HG03045 (cell line): ENCODE measurements around the gene KCNQ5.
A peak's percentile ranks its signal among the peaks of the same experiment; 100 is the strongest.

Experiments used
- ATAC-seq: cut with Tn5 transposase; IDR thresholded peaks from one replicate; pipeline ENCODE4 v1.9.1; 2021; ENCODE audit warnings: mild to moderate bottlenecking, moderate library complexity; ENCODE audit not compliant: unreplicated experiment

KCNQ5 gene

DNA sequence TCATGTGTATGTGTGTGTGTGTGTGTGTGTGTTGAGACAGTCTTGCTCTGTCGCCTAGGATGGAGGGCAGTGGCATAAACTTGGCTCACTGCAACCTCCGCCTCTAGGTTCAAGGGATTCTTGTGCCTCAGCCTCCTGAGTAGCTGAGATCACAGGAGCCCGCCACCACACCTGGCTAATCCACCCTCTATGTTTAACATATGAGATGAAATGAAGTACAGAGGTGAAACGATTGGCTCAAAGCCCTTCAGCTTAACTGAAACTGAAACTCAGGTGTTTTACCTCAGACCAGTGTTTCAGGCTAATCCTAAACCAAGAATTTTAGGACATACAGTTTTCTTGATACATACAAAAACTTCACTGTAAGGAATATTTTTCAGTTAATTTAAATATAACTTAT lies 167.3 kb downstream of the KCNQ5 start:
- ATAC-seq = no peak

DNA sequence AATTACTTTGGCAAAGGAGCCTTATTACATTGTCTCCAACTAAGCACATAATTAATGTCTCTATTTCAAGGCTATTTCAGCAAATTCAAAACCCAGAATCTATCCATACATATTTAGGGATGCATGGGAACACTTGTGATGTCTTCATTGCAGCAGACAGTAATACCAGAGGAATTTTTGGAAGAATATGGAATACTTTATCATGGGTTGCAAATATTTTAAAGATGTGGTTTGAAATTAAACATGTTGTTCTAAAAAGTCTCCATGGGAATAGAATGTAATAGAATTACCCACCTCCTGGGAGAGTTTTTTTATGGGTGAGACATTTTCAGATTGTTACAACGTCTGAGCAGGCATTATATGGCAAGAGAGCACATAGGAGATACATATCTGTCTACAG lies 170.8 kb downstream of the KCNQ5 start:
- ATAC-seq = no peak

DNA sequence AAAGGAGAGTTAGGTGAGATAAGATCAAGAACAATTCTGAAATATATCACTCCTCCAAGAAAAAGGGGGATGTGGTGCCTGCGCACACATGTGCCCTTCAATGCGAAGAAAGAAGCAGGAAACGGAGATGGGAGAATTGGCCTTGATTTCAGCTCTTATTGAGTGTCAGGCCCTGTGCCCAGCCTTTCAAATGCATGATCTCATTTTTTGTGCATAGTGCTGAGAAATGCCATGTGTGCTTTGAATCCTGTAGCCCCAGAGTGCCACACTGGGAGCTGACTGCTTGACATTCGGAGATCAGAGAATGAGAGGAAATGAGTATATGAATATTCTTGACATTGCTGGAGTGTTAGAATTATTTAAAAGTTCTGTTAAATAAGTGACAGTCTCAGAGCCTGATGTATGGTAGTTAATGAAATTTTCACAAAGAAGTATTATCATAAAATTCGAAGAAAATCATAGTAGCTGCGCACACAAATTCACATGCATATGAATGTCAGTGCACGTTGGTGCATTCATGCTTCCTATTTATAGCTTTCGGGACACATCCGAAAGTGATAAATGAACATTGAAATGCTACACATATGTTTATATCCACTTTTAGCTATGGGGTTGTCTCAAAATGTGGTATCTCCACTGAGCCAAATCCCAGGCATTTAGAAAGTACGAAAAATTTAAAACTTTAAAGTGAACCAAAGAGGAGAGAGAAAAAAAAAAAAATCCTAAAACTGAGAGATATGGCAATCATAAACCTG lies 172.0 kb downstream of the KCNQ5 start:
- ATAC-seq = no peak

- ATAC-seq = no peak
Observed at GRCh38 chr6:72798196-72798595, 176.3 kb downstream of the KCNQ5 start.

GRCh38 chr6:72809746-72810379 lies 188.0 kb downstream of the KCNQ5 start:
- no peak for ATAC-seq

GRCh38 chr6:72810571-72811280 lies 188.9 kb downstream of the KCNQ5 start:
- ATAC-seq = no peak

DNA sequence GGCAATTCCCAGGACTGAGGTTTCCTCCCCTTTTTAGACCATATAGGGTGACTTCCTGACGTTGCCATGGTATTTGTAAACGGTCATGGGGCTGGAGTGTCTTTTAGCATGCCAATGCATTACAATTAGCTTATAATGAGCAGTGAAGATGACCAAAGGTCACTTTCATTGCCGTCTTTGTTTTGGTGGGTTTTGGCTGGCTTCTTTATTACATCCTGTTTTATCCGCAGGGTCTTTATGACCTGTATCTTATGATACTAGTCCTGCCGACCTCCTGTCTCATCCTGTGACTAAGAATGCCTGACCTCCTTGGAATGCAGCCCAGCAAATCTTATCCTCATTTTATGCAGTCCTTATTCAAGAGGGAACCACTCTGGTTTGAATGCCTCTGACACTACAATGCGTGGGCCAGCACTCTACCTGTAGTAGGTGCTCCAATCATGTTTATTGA lies 190.1 kb downstream of the KCNQ5 start:
- no peak for ATAC-seq

DNA sequence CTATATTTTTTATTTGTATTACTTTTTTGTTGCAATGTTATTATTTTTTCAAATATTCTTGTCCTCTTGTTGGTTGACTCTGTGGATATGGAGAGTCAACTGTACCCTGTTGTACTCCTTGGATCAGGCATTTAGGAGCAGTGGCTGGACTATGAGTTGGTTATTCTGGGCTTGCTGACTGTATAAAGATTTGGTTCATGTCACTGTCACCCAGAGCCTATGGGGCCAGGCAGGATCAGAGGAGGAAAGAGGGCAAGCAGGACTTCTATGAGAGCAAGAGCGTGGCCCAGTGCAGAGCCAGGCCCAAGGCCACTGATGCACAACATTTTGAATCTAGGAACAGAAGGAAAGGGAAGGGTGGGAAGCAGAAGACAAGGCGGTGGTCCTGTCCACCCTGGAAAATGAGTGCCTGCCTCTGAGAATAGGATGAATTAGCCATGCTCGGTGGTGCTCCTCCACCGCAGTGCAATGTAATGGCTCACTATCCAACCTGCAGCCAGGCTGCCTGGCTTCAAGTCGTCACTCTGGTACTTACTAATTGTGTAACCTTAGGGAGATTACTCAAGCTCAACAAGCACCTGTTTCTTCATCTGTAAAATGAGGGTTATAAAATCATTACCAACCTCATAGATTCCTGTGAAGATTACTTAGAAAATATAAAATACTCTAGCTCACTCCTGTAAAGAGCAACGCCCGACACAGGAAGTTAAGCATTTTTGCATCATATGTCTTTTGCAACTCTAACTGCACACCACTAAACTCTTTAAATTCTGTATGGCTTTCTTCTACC lies 192.1 kb downstream of the KCNQ5 start:
- no peak for ATAC-seq

DNA sequence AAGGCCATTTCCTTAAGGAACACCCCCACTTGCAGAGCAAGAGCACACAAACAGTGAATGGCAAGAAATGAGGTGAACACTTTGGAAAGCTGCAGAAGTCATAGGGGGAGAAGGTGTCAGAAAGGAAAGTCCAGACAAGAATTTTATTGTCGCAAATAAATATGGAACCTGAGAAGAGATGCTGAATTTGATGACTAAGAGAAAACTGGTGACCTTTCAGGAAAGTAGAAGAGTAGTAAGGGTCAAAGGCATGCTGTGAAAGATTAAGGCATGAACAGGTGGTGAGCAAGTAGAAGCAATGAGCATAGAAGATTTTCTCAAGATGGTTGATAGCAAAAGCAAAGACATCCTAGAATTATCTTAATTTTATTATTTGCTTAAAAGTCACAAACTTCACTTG lies 194.2 kb downstream of the KCNQ5 start:
- no peak for ATAC-seq

GRCh38 chr6:72817208-72817607 lies 195.3 kb downstream of the KCNQ5 start:
- no peak for ATAC-seq

DNA sequence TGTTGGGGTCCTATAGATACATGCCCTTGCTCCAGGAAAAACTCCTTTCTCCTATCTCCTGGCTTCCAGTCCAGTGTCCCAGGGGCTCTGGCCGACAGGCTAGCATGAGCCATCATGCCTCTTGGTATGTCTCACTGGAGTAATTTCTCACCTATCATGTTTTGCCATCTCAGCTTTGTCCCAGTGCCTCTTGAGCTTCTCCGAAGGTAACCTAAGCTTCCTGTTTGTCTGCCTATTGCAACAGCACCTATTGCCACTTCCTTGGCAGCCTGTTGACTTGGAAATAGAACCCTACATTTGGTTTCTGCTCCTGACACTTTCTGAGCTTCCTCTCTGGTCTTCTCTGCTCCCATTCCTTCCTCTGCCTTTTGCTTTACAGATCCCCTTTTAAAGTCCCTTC lies 197.7 kb downstream of the KCNQ5 start:
- ATAC-seq = no peak

- ATAC-seq = no peak
Observed at GRCh38 chr6:72820153-72820552, 198.3 kb downstream of the KCNQ5 start.

DNA sequence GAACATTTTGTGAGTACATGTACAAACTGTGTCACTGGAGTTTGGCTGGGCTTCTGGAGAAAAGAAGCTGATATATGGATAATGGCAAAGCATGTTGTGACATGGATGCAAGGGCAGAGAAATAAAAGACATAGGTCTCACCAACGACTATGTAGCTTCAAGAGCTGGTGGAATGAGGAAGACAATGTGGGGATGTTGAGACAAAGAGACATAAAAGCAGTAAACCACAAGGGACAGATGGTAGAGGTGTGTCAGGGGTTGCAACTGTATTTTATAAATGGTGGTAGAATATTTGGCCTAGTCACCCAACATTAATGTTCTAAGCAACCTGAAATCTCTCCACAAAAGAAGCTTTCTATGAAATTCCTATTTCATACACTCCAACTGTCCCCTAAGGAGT lies 199.0 kb downstream of the KCNQ5 start:
- no peak for ATAC-seq

GRCh38 chr6:72822023-72822422 lies 200.2 kb downstream of the KCNQ5 start:
- no peak for ATAC-seq

DNA sequence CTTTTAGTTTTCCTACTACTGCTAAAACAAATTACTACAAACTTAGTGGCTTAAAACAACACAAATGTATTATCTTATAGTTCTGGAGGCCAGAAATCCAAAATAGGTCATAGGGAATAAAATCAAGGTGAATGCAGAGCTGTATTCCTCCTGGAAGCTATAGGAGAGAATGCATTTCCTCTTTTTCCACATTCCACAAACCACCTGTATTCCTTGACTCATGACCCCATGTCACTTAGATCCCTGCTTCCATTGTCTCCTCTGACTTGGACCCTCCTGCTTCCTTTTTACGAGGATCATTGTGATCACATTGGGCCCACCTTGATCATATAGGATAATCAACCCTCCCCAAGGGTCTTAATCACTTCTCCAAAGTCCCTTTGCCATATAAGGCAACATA lies 200.8 kb downstream of the KCNQ5 start:
- ATAC-seq = no peak

- ATAC-seq = peak; percentile 89
Observed at GRCh38 chr6:72824833-72825232, 203.0 kb downstream of the KCNQ5 start.

- ATAC-seq = peak; percentile 45
Observed at GRCh38 chr6:72825315-72825911, 203.5 kb downstream of the KCNQ5 start.

DNA sequence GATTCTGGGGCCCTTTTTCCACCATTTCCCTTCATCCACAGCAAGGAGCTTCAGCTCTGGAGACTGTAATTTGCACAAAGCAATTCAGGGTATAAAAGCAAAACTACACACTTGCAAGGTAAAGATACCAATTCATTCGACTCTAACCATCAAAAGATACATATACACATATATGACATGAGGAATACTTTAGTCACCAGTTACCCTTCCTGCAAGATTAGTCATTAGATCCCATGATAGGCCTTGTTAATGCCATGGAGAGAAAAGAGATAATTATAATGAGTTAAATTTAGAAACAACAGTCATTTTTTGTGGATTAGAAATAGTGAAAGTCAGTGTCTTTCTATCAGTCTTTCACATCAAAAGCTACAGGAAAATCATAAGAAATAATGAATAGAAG lies 204.2 kb downstream of the KCNQ5 start:
- no peak for ATAC-seq

GRCh38 chr6:72826744-72827438 lies 205.0 kb downstream of the KCNQ5 start:
- no peak for ATAC-seq

- ATAC-seq = no peak
Observed at GRCh38 chr6:72828904-72829303, 207.0 kb downstream of the KCNQ5 start.
